Right atrium auricular region (tissue), 2 donors: ENCODE data around the gene JPH3. TPM values are rescaled to one million over a fixed set of nuclear protein-coding genes. Genes with fewer than 3 reads are reported as not detected.

Experiments
- DNase-seq: peaks from one replicate; pipeline ENCODE4 v3.0.0-alpha.2; 2019; ENCODE audit warnings: low spot score
- H3K27ac ChIP-seq, 2 donors: fragments of 200-600 bp; sonication (generic); 1 replicate in 1 of 2; 2 replicates in 1 of 2; pipeline ENCODE4 v1.5.1; 2016 to 2019
- H3K27me3 ChIP-seq, 2 donors: fragments of 200-600 bp; sonication (generic); one replicate each; pipeline versions ENCODE4 v1.5.1 to v1.6.0; 2017 to 2019
- H3K36me3 ChIP-seq: fragments of 200-600 bp; sonication (generic); one replicate; pipeline ENCODE4 v1.5.1; 2016
- H3K4me1 ChIP-seq, 2 donors: fragments of 200-600 bp; sonication (generic); one replicate each; pipeline versions ENCODE4 v1.5.1 to v1.6.0; 2017 to 2019
- H3K4me3 ChIP-seq, 2 donors: fragments of 200-600 bp; sonication (generic); 1 replicate in 1 of 2; 2 replicates in 1 of 2; pipeline ENCODE4 v1.5.1; 2017 to 2019; ENCODE audit warnings: mild to moderate bottlenecking in 1 of 2, moderate library complexity in 1 of 2
- H3K9me3 ChIP-seq, 2 donors: fragments of 200-600 bp; sonication (generic); one replicate each; pipeline ENCODE4 v1.5.1; 2019
- total RNA-seq, 2 donors: library from RNA; depleted of rRNA; stranded (reverse); fragments of >200 nt; gene quantifications; one replicate each; pipeline ENCODE4 v1.1.0, GENCODE V29; 2016
- TF ChIP-seq, protein P1 (sequence below), 2 donors: fragments of 200-600 bp; sonication (generic); IDR thresholded peaks; one replicate each; pipeline ENCODE4 v1.5.1; 2019; ENCODE audit warnings: antibody characterized with exemption in 2 of 2

The JPH3 gene
- total RNA-seq, 2 donors from 2014 or later: 0.08 to 0.11 TPM

DNA sequence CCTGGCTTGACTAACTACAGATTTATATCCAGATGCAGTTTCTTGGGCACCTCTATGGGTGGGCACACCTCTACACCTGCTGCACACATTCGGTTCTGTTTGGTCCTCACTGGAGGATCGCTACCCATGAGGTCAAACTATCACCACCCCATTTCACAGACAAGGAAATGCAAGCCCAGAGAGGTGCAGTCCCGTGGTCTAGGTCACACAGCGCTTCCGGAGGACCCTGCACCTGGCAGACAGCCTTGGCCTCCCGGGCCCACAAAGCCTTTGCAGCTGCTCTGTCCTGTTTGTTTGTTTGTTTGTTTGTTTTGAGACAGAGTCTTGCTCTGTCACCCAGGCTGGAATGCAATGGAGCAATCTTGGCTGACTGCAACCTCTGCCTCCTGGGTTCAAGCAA lies 39.3 kb upstream of the JPH3 start:
- no peaks in the 10 kb centered on the region for H3K9me3 ChIP-seq
- H3K27me3 ChIP-seq: no peaks in the 10 kb centered on the region
- H3K36me3 ChIP-seq: no peaks in the 10 kb centered on the region
- H3K27ac ChIP-seq: no peak overlapping the region
- no peaks in the 10 kb centered on the region for H3K4me1 ChIP-seq
- no peak overlapping the region for H3K4me3 ChIP-seq
- DNase-seq: no peak
- TF ChIP-seq, protein P1, sequence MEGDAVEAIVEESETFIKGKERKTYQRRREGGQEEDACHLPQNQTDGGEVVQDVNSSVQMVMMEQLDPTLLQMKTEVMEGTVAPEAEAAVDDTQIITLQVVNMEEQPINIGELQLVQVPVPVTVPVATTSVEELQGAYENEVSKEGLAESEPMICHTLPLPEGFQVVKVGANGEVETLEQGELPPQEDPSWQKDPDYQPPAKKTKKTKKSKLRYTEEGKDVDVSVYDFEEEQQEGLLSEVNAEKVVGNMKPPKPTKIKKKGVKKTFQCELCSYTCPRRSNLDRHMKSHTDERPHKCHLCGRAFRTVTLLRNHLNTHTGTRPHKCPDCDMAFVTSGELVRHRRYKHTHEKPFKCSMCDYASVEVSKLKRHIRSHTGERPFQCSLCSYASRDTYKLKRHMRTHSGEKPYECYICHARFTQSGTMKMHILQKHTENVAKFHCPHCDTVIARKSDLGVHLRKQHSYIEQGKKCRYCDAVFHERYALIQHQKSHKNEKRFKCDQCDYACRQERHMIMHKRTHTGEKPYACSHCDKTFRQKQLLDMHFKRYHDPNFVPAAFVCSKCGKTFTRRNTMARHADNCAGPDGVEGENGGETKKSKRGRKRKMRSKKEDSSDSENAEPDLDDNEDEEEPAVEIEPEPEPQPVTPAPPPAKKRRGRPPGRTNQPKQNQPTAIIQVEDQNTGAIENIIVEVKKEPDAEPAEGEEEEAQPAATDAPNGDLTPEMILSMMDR (IDR thresholded peaks at IDR 0.05): no peak

DNA sequence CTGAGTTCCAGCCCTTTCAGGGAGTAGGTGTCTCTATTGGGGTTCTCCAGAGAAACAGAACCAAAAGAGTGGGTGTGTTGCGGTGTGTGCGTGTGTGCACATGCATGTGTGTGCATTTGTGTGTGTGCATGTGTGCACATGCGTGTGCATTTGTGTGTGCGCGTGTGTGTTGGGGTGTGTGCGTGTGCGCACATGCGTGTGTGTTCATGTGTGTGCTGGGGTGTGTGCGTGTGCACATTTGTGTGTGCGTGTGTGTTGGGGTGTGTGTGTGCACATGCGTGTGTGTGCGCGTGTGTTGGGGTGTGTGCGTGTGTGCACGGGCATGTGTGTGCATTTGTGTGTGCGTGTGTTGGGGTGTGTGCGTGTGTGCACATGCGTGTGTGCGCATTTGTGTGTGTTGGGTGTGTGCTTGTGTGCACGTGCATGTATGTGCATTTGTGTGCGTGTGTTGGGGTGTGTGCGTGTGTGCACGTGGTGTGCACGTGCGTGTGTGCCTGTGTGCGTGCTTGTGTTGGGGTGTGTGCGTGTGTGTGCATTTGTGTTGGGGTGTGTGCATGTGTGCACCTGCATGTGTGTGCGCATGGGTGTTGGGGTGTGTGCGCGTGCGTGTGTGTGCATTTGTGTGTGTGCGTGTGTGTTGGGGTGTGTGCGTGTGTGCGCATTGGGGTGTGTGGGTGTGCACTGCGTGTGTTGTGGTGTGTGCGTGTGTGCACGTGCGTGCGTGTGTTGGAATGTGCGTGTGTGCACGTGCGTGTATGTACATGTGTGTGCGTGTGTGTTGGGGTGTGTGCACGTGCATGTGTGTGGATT lies 38.4 kb upstream of the JPH3 start:
- Histone ChIP-seq H3K27me3 (no peaks in the 10 kb centered on the region), H3K27ac (no peak overlapping the region), H3K4me1 (no peaks in the 10 kb centered on the region), H3K9me3 (no peaks in the 10 kb centered on the region), H3K4me3 (no peak overlapping the region), H3K36me3 (no peaks in the 10 kb centered on the region)
- no peak for DNase-seq
- TF ChIP-seq, protein P1 (IDR thresholded peaks at IDR 0.05): no peak

DNA sequence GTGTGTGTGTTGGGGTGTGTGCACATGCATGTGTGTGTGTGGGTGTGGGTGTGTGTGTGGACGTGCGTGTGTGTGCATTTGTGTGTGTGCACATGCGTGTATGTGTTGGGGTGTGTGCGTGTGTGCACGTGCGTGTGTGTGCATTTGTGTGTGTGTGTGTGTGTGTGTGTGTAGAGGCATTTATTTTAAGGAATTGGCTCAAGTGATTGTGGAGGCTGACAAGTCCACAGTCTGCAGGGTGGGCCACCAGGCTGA lies 37.9 kb upstream of the JPH3 start:
- no peaks in the 10 kb centered on the region for H3K36me3 ChIP-seq

DNA sequence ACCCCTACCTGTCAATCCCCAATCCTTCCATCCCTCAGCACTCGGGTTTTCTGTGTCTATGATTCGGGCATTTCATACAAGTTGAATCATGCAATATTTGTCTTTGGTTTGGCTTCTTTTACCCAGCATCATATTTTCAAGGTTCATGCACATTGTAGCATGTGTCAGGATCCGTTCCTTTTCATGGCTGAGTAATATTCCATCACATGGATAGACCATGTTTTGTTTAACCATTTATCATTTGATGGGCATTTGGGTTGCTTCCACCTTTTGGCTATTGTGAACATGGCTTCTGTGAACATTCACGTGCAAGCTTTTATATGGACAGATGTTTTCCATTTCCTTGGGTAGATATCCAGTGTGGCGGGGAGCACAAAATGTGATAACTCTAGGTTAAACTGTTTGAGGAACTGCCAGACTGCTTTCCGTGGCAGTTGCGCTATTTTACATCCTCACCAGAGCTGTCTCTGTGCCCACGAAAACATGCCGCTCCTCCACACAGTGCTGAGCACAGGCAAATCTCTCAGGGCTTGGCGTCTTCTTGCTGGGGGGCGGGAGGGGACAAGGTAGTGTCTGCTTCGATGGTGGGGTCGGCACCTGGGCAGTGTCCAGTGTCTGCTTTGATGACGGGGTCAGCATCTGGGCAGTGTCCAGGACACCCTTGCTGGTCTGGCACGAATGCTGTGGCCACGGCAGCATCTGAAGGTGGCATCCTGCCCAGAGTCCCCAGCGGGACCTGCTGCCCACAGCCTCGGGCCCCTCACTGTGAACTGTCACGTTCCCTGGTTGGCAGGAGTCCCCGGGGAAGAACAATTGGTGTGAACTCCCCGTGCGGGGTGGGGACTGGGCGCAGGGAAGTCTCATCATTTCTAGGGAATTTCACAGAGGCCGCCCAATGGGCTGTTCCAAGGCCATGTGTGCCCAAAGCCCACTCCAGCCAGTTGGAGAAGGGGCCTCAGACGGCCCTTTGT lies 32.4 kb upstream of the JPH3 start:
- H3K27ac ChIP-seq: peak overlapping the region in 1 of 2 donors; percentile 23
- DNase-seq: no peak
- TF ChIP-seq, protein P1 (IDR thresholded peaks at IDR 0.05): no peak
- H3K9me3 ChIP-seq: no peaks in the 10 kb centered on the region
- H3K27me3 ChIP-seq: no peaks in the 10 kb centered on the region
- peaks cover 0 to 19% of the 10 kb centered on the region in 2 donors for H3K4me1 ChIP-seq
- no peak overlapping the region for H3K4me3 ChIP-seq
- H3K36me3 ChIP-seq: no peaks in the 10 kb centered on the region

More for the DNA sequence above, 37.9 kb upstream of the JPH3 start:
- no peaks in the 10 kb centered on the region for H3K4me1 ChIP-seq
- no peak overlapping the region for H3K27ac ChIP-seq
- no peak overlapping the region for H3K4me3 ChIP-seq
- no peak for DNase-seq
- H3K27me3 ChIP-seq: no peaks in the 10 kb centered on the region
- H3K9me3 ChIP-seq: no peaks in the 10 kb centered on the region
- TF ChIP-seq, protein P1 (IDR thresholded peaks at IDR 0.05): no peak

DNA sequence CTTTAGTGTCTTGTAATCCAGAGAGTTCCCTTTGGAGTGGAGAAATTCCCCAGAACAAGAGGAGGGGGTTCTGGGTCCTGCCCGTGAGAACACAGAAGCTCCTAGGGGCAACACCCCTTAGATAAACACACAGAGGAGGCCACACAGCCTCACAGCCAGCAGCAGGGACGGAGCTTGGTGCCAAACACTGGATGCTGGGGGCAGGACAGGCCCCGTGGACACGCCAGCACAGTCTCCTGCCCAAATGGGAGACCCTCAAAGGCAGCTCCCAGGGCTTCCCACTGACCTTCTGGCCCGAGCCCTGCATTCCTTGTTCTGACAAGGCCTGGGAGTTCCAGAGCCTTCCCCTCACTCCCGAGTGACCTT lies 31.8 kb upstream of the JPH3 start:
- no peak for DNase-seq
- peaks cover 0 to 19% of the 10 kb centered on the region in 2 donors for H3K4me1 ChIP-seq
- no peaks in the 10 kb centered on the region for H3K9me3 ChIP-seq
- TF ChIP-seq, protein P1 (IDR thresholded peaks at IDR 0.05): no peak
- H3K27me3 ChIP-seq: no peaks in the 10 kb centered on the region
- H3K27ac ChIP-seq: peak overlapping the region; percentile 23 to 58
- H3K4me3 ChIP-seq: no peak overlapping the region
- H3K36me3 ChIP-seq: no peaks in the 10 kb centered on the region
